Stimulated activated memory B cell treated with anti-CD40 and anti-IgM and Interleukin-4, amounts not matched to agents 10 μg/mL and 1 μg/mL and 100 μg/mL, for 72 hours (primary cell): ENCODE results near the gene CD300LF.

Source experiments
- ATAC-seq: fragments of 150-1000 bp; cut with Tn5 transposase; 2 replicates; pipeline ENCODE4 v1.10.0; 2021
- H3K27ac Mint-ChIP-seq: one replicate; pipeline ENCODE4 v1.8.0; 2022; ENCODE audit warnings: mild to moderate bottlenecking, mixed read lengths
- H3K27me3 Mint-ChIP-seq: one replicate; pipeline ENCODE4 v1.8.0; 2022; ENCODE audit warnings: mixed read lengths
- H3K36me3 Mint-ChIP-seq: one replicate; pipeline ENCODE4 v1.8.0; 2022; ENCODE audit warnings: mixed read lengths
- H3K4me1 Mint-ChIP-seq: one replicate; pipeline ENCODE4 v1.8.0; 2022; ENCODE audit warnings: mixed read lengths
- H3K4me3 Mint-ChIP-seq: one replicate; pipeline ENCODE4 v1.8.0; 2022; ENCODE audit warnings: mild to moderate bottlenecking, moderate library complexity, mixed read lengths
- H3K9me3 Mint-ChIP-seq: one replicate; pipeline ENCODE4 v1.8.0; 2022; ENCODE audit warnings: mixed read lengths

Gene CD300LF

GRCh38 chr17:74750327-74751069 is 37.8 kb upstream of the CD300LF start:
- Mint-ChIP-seq H3K4me3 (peak overlapping the region; percentile 95), H3K27me3 (no peaks in the 10 kb centered on the region), H3K36me3 (peaks cover 17% of the 10 kb centered on the region), H3K9me3 (no peaks in the 10 kb centered on the region), H3K27ac (peak overlapping the region; percentile 82), H3K4me1 (peaks cover 63% of the 10 kb centered on the region)
- no peak for ATAC-seq

- Mint-ChIP-seq H3K36me3 (peaks cover 17% of the 10 kb centered on the region), H3K4me1 (peaks cover 59% of the 10 kb centered on the region), H3K27me3 (no peaks in the 10 kb centered on the region), H3K4me3 (peak overlapping the region; percentile 95), H3K27ac (peak overlapping the region; percentile 82), H3K9me3 (no peaks in the 10 kb centered on the region)
- ATAC-seq: no peak
Measured at GRCh38 chr17:74750039-74750326, 37.3 kb upstream of the CD300LF start.

GRCh38 chr17:74749279-74750038 is 36.7 kb upstream of the CD300LF start:
- peaks cover 17% of the 10 kb centered on the region for H3K36me3 Mint-ChIP-seq
- peaks cover 59% of the 10 kb centered on the region for H3K4me1 Mint-ChIP-seq
- peak; percentile 4 for ATAC-seq
- peak overlapping the region; percentile 95 for H3K4me3 Mint-ChIP-seq
- H3K27ac Mint-ChIP-seq: peak overlapping the region; percentile 82
- no peaks in the 10 kb centered on the region for H3K9me3 Mint-ChIP-seq
- H3K27me3 Mint-ChIP-seq: no peaks in the 10 kb centered on the region

GRCh38 chr17:74748529-74749278 is 36.0 kb upstream of the CD300LF start, which contains the start of gene NHERF1:
NHERF1 (plus strand) TSS chr17:74748628; CDS start chr17:74748847, 219 bp downstream.
- no peaks in the 10 kb centered on the region for H3K27me3 Mint-ChIP-seq
- peak; percentile 98 for ATAC-seq
- peaks cover 59% of the 10 kb centered on the region for H3K4me1 Mint-ChIP-seq
- H3K9me3 Mint-ChIP-seq: no peaks in the 10 kb centered on the region
- H3K4me3 Mint-ChIP-seq: peak within 1 kb of the TSS; percentile 95
- peak within 1 kb of the TSS; percentile 82 for H3K27ac Mint-ChIP-seq
- peaks cover 17% of the 10 kb centered on the region for H3K36me3 Mint-ChIP-seq

- ATAC-seq: no peak
- Mint-ChIP-seq H3K27me3 (no peaks in the 10 kb centered on the region), H3K4me1 (peaks cover 57% of the 10 kb centered on the region), H3K36me3 (peaks cover 16% of the 10 kb centered on the region), H3K27ac (peak overlapping the region; percentile 82), H3K9me3 (no peaks in the 10 kb centered on the region), H3K4me3 (peak overlapping the region; percentile 80)
Measured at GRCh38 chr17:74748279-74748528, 35.5 kb upstream of the CD300LF start.

GRCh38 chr17:74746922-74747321 is 34.2 kb upstream of the CD300LF start:
- peak overlapping the region; percentile 82 for H3K27ac Mint-ChIP-seq
- H3K4me1 Mint-ChIP-seq: peaks cover 57% of the 10 kb centered on the region
- H3K36me3 Mint-ChIP-seq: peaks cover 5% of the 10 kb centered on the region
- no peaks in the 10 kb centered on the region for H3K27me3 Mint-ChIP-seq
- no peak for ATAC-seq
- H3K4me3 Mint-ChIP-seq: no peak overlapping the region
- H3K9me3 Mint-ChIP-seq: no peaks in the 10 kb centered on the region

GRCh38 chr17:74746376-74746775 is 33.7 kb upstream of the CD300LF start:
- no peaks in the 10 kb centered on the region for H3K27me3 Mint-ChIP-seq
- peaks cover 57% of the 10 kb centered on the region for H3K4me1 Mint-ChIP-seq
- no peak overlapping the region for H3K4me3 Mint-ChIP-seq
- no peaks in the 10 kb centered on the region for H3K9me3 Mint-ChIP-seq
- peaks cover 2% of the 10 kb centered on the region for H3K36me3 Mint-ChIP-seq
- ATAC-seq: no peak
- H3K27ac Mint-ChIP-seq: no peak overlapping the region

- Mint-ChIP-seq H3K4me1 (peaks cover 57% of the 10 kb centered on the region), H3K27ac (no peak overlapping the region), H3K4me3 (no peak overlapping the region), H3K36me3 (no peaks in the 10 kb centered on the region), H3K27me3 (no peaks in the 10 kb centered on the region), H3K9me3 (no peaks in the 10 kb centered on the region)
- no peak for ATAC-seq
Measured at GRCh38 chr17:74745548-74746177, 32.9 kb upstream of the CD300LF start.

- H3K36me3 Mint-ChIP-seq: no peaks in the 10 kb centered on the region
- H3K27me3 Mint-ChIP-seq: no peaks in the 10 kb centered on the region
- ATAC-seq: peak; percentile 6
- H3K4me3 Mint-ChIP-seq: no peak overlapping the region
- peak overlapping the region; percentile 74 for H3K27ac Mint-ChIP-seq
- no peaks in the 10 kb centered on the region for H3K9me3 Mint-ChIP-seq
- peaks cover 57% of the 10 kb centered on the region for H3K4me1 Mint-ChIP-seq
Measured at GRCh38 chr17:74744714-74745547, 32.2 kb upstream of the CD300LF start.

GRCh38 chr17:74744349-74744713 is 31.6 kb upstream of the CD300LF start:
- no peaks in the 10 kb centered on the region for H3K9me3 Mint-ChIP-seq
- no peak overlapping the region for H3K4me3 Mint-ChIP-seq
- no peaks in the 10 kb centered on the region for H3K27me3 Mint-ChIP-seq
- H3K27ac Mint-ChIP-seq: peak overlapping the region; percentile 74
- no peaks in the 10 kb centered on the region for H3K36me3 Mint-ChIP-seq
- peaks cover 57% of the 10 kb centered on the region for H3K4me1 Mint-ChIP-seq
- ATAC-seq: no peak

GRCh38 chr17:74743755-74744154 is 31.0 kb upstream of the CD300LF start:
- H3K27me3 Mint-ChIP-seq: no peaks in the 10 kb centered on the region
- peaks cover 62% of the 10 kb centered on the region for H3K4me1 Mint-ChIP-seq
- no peak for ATAC-seq
- no peaks in the 10 kb centered on the region for H3K36me3 Mint-ChIP-seq
- no peaks in the 10 kb centered on the region for H3K9me3 Mint-ChIP-seq
- no peak overlapping the region for H3K4me3 Mint-ChIP-seq
- peak overlapping the region; percentile 74 for H3K27ac Mint-ChIP-seq

- no peaks in the 10 kb centered on the region for H3K27me3 Mint-ChIP-seq
- H3K27ac Mint-ChIP-seq: peak overlapping the region; percentile 74
- H3K4me3 Mint-ChIP-seq: no peak overlapping the region
- ATAC-seq: no peak
- H3K9me3 Mint-ChIP-seq: no peaks in the 10 kb centered on the region
- no peaks in the 10 kb centered on the region for H3K36me3 Mint-ChIP-seq
- H3K4me1 Mint-ChIP-seq: peaks cover 69% of the 10 kb centered on the region
Measured at GRCh38 chr17:74742978-74743545, 30.3 kb upstream of the CD300LF start.

GRCh38 chr17:74742153-74742515 is 29.4 kb upstream of the CD300LF start:
- H3K27ac Mint-ChIP-seq: peak overlapping the region; percentile 74
- peak; percentile 82 for ATAC-seq
- H3K36me3 Mint-ChIP-seq: no peaks in the 10 kb centered on the region
- peaks cover 75% of the 10 kb centered on the region for H3K4me1 Mint-ChIP-seq
- H3K4me3 Mint-ChIP-seq: peak overlapping the region; percentile 30
- no peaks in the 10 kb centered on the region for H3K27me3 Mint-ChIP-seq
- H3K9me3 Mint-ChIP-seq: no peaks in the 10 kb centered on the region

GRCh38 chr17:74740641-74741387 is 28.1 kb upstream of the CD300LF start:
- H3K27me3 Mint-ChIP-seq: no peaks in the 10 kb centered on the region
- H3K4me3 Mint-ChIP-seq: no peak overlapping the region
- no peaks in the 10 kb centered on the region for H3K9me3 Mint-ChIP-seq
- peak overlapping the region; percentile 74 for H3K27ac Mint-ChIP-seq
- no peaks in the 10 kb centered on the region for H3K36me3 Mint-ChIP-seq
- H3K4me1 Mint-ChIP-seq: peaks cover 82% of the 10 kb centered on the region
- ATAC-seq: no peak
